Kidney (tissue), 14 donors: ENCODE measurements around the gene TMEM131. TPM values are rescaled to one million over a fixed set of nuclear protein-coding genes. Genes with fewer than 3 reads are reported as not detected.

ENCODE experiments used
- DNase-seq, 5 donors: peaks; one replicate each; pipeline ENCODE4 v3.0.0-alpha.2; 2013 to 2020
- FAIRE-seq: peaks from 2 replicates; lab custom pipeline; 2012; peaks lifted over from hg19 to GRCh38; lab: Jason Lieb, UNC
- H3K27ac ChIP-seq, 2 donors: one replicate each; pipeline ENCODE4 v1.7.0; 2013; ENCODE audit warnings: low read depth in 2 of 2, low read length in 2 of 2, inconsistent platforms in 1 of 2
- H3K27me3 ChIP-seq: one replicate; pipeline ENCODE4 v1.7.1; 2013; ENCODE audit warnings: low read length, inconsistent platforms; ENCODE audit not compliant: control insufficient read depth, insufficient read depth
- H3K36me3 ChIP-seq, 3 donors: one replicate each; pipeline versions ENCODE4 v1.7.0 to v1.7.1; 2013; ENCODE audit warnings: low read length in 3 of 3, control low read depth in 1 of 3, inconsistent platforms in 1 of 3; ENCODE audit not compliant: insufficient read depth in 3 of 3, control insufficient read depth in 2 of 3
- H3K4me1 ChIP-seq, 3 donors: one replicate each; pipeline versions ENCODE4 v1.7.0 to v1.7.1; 2013; ENCODE audit warnings: low read length in 3 of 3, inconsistent platforms in 1 of 3, low read depth in 1 of 3; ENCODE audit not compliant: control insufficient read depth in 2 of 3, insufficient read depth in 2 of 3
- H3K4me3 ChIP-seq, 3 donors: one replicate each; pipeline versions ENCODE4 v1.7.0 to v1.8.1; 2013; ENCODE audit warnings: low read length in 3 of 3, control low read depth in 1 of 3, inconsistent platforms in 1 of 3
- H3K9ac ChIP-seq, 3 donors: one replicate each; pipeline versions ENCODE4 v1.7.0 to v1.7.1; 2013; ENCODE audit warnings: low read length in 3 of 3, control low read depth in 1 of 3, inconsistent platforms in 1 of 3
- H3K9me3 ChIP-seq, 3 donors: one replicate each; pipeline versions ENCODE4 v1.7.0 to v1.7.1; 2013; ENCODE audit warnings: low read length in 3 of 3, control low read depth in 1 of 3, inconsistent platforms in 1 of 3; ENCODE audit not compliant: control insufficient read depth in 2 of 3, insufficient read depth in 1 of 3
- intact Hi-C: fragments of 100-400 bp; cut with DNase I; formaldehyde crosslinking; loops from one replicate; pipeline ENCODE4 v1.11.1; 2022
- polyA plus RNA-seq: library from polyadenylated mRNA; stranded (reverse); fragments of 350-450 nt; fragmentation: Illumina TruSeq; extraction: RNeasy Lipid Tissue Mini Kit (QIAGEN cat#74804); gene quantifications from one replicate; pipeline ENCODE4 v1.2.3, GENCODE V29; 2014; ENCODE audit warnings: low read depth, low replicate concordance; ENCODE audit not compliant: insufficient read depth
- total RNA-seq: library from RNA; stranded (reverse); fragmentation: NEBNext Ultra II Directional; extraction: Animal tissue kit (Norgen Biotek cat#: 25700); gene quantifications from one replicate; pipeline ENCODE4 v1.2.1, GENCODE V29; 2021
- TF ChIP-seq, protein P1 (sequence below): IDR thresholded peaks from 3 replicates; pipeline ENCODE4 v1.5.1; 2012; ENCODE audit warnings: mild to moderate bottlenecking, moderate library complexity, borderline replicate concordance; ENCODE audit not compliant: insufficient read depth; ENCODE audit errors: extremely low read depth
- donor health status: control.
- donor health status: control.
- donor health status: control.
- donor health status: control.
- donor health status: control.
- donor health status: DM: yes; HTN: yes; CAD: no.
- donor health status: Normal renal cell carcinoma (clear cell type).

TMEM131 gene
- total and polyA plus RNA-seq, 2 donors from 2014 or later, result 8.0 to 38.4 TPM

DNA sequence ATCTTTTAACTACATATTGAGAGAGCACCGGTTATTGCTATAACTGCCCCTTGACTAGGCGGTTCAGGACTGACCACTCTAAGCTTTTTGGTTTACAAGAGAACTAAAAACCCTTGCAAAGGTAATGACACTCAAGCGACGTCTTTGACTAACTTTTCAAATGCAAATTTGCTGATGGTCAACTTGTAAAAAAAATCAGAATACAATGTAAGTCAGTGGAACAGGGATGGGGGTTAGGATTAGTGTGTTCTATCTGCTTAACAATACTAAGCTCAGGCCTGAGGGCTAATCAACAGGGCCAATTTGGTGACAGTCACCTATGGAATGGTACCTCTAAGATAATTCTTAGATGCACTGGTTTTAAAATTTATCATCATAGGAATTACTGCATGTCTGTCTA lies 225.3 kb downstream of the TMEM131 start:
- no peaks in the 10 kb centered on the region for H3K9me3 ChIP-seq
- H3K27me3 ChIP-seq, result no peaks in the 10 kb centered on the region
- TF ChIP-seq, protein P1, sequence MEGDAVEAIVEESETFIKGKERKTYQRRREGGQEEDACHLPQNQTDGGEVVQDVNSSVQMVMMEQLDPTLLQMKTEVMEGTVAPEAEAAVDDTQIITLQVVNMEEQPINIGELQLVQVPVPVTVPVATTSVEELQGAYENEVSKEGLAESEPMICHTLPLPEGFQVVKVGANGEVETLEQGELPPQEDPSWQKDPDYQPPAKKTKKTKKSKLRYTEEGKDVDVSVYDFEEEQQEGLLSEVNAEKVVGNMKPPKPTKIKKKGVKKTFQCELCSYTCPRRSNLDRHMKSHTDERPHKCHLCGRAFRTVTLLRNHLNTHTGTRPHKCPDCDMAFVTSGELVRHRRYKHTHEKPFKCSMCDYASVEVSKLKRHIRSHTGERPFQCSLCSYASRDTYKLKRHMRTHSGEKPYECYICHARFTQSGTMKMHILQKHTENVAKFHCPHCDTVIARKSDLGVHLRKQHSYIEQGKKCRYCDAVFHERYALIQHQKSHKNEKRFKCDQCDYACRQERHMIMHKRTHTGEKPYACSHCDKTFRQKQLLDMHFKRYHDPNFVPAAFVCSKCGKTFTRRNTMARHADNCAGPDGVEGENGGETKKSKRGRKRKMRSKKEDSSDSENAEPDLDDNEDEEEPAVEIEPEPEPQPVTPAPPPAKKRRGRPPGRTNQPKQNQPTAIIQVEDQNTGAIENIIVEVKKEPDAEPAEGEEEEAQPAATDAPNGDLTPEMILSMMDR, result no peak
- no peak overlapping the region for H3K27ac ChIP-seq
- H3K36me3 ChIP-seq, result peaks cover 0 to 30% (median 28%) of the 10 kb centered on the region in 3 donors
- intact Hi-C loops, result no loop called here
- no peak overlapping the region for H3K4me3 ChIP-seq
- H3K9ac ChIP-seq, result no peak overlapping the region
- FAIRE-seq, result no peak
- DNase-seq, result no peak
- H3K4me1 ChIP-seq, result no peaks in the 10 kb centered on the region

DNA sequence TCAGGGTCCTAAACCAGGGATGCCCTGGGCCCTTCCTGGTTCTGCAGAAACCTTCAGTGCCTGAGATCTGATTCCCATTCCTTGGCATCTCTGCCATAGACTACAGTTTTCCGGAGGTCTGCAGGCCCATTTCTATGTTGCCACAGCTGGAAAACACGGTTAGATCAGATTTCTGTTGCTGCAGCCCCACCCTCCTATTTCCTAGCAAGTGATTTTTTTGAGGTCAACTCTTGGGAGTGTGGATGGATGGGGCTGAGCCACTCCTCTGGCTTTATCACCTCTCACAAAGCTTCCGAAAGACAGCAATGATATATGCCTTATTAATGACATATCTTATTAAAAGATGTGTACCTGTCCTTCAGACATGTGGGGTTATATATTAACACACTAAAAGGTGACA lies 226.0 kb downstream of the TMEM131 start:
- H3K4me3 ChIP-seq, result no peak overlapping the region
- no peak overlapping the region for H3K9ac ChIP-seq
- no peak overlapping the region for H3K27ac ChIP-seq
- FAIRE-seq (no peak), DNase-seq (no peak)
- H3K9me3 ChIP-seq, result no peaks in the 10 kb centered on the region
- H3K4me1 ChIP-seq, result no peaks in the 10 kb centered on the region
- intact Hi-C loops, result no loop called here
- H3K36me3 ChIP-seq, result peaks cover 0 to 34% (median 30%) of the 10 kb centered on the region in 3 donors
- no peaks in the 10 kb centered on the region for H3K27me3 ChIP-seq
- TF ChIP-seq, protein P1, result no peak

DNA sequence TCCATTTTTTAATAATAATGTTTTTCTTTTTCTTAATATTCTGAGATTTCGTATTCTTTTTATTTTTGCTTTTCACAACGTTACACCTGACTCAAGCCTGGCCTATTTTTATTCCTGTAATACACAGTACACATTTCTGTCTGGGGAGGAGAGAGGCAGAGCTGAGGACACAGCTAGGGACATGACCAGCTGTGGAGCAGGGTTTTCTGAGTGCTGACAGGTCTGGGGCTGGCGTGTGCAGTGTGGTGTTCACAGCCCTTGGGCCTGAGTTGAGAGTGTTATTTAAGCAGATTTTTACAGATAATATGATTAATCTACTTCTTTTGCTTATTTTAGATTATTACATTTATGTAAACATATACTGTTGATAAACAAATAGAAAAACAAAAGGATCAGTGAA lies 226.4 kb downstream of the TMEM131 start:
- no peaks in the 10 kb centered on the region for H3K27me3 ChIP-seq
- H3K9me3 ChIP-seq, result no peaks in the 10 kb centered on the region
- DNase-seq (no peak), FAIRE-seq (no peak)
- intact Hi-C loops, result no loop called here
- TF ChIP-seq, protein P1, result no peak
- no peaks in the 10 kb centered on the region for H3K4me1 ChIP-seq
- no peak overlapping the region for H3K4me3 ChIP-seq
- peaks cover 0 to 34% (median 32%) of the 10 kb centered on the region in 3 donors for H3K36me3 ChIP-seq
- H3K27ac ChIP-seq, result no peak overlapping the region
- H3K9ac ChIP-seq, result no peak overlapping the region

- intact Hi-C loops, result no loop called here
- no peak for DNase-seq
- Histone ChIP-seq H3K9me3 (no peaks in the 10 kb centered on the region), H3K9ac (no peak overlapping the region), H3K4me1 (no peaks in the 10 kb centered on the region), H3K4me3 (no peak overlapping the region), H3K27me3 (no peaks in the 10 kb centered on the region), H3K36me3 (peaks cover 0 to 26% (median 26%) of the 10 kb centered on the region in 3 donors), H3K27ac (no peak overlapping the region)
- no peak for FAIRE-seq
- TF ChIP-seq, protein P1, result no peak
Observed at GRCh38 chr2:97766567-97766966, 229.2 kb downstream of the TMEM131 start.
